H1 (cell line): Measurements from ENCODE around the gene ZNF486.

ENCODE experiments used
- CEBPB ChIP-seq: IDR thresholded peaks from 2 replicates; pipeline ENCODE4 v1.6.1; 2012; ENCODE audit warnings: low read depth, low read length
- CTCF ChIP-seq, 3 experiments: IDR thresholded peaks; 1 replicate in 2 of 3; 2 replicates in 1 of 3; pipeline versions ENCODE4 v1.5.1 to v1.6.1; 2011; ENCODE audit warnings: low read length in 3 of 3, mild to moderate bottlenecking in 3 of 3, inconsistent platforms in 2 of 3, low read depth in 1 of 3, moderate library complexity in 1 of 3; ENCODE audit not compliant: insufficient read depth in 1 of 3; ENCODE audit errors: control extremely low read depth in 1 of 3
- HDAC6 ChIP-seq: IDR thresholded peaks from one replicate; pipeline ENCODE4 v1.7.1; 2012; ENCODE audit warnings: low read depth, mild to moderate bottlenecking, inconsistent platforms, low read length, moderate library complexity
- JUND ChIP-seq: IDR thresholded peaks from 2 replicates; pipeline ENCODE4 v1.6.1; 2011; ENCODE audit warnings: mild to moderate bottlenecking, improper control_type of control experiment, low read length
- POLR2A ChIP-seq, 2 experiments: IDR thresholded peaks; 1 replicate in 1 of 2; 2 replicates in 1 of 2; pipeline ENCODE4 v1.6.1; 2011; ENCODE audit warnings: low read depth in 2 of 2, low read length in 2 of 2, mild to moderate bottlenecking in 2 of 2; ENCODE audit errors: control extremely low read depth in 1 of 2
- RAD21 ChIP-seq, 2 experiments: IDR thresholded peaks in 1 of 2; conservative IDR thresholded peaks in 1 of 2; 2 replicates each; pipeline ENCODE4 v1.6.1; 2011; ENCODE audit warnings: low read depth in 2 of 2, low read length in 2 of 2, improper control_type of control experiment in 1 of 2, inconsistent platforms in 1 of 2, mild to moderate bottlenecking in 1 of 2, moderate library complexity in 1 of 2
- RFX5 ChIP-seq: IDR thresholded peaks from 2 replicates; pipeline ENCODE4 v1.6.1; 2011; ENCODE audit warnings: low read depth, low read length, improper control_type of control experiment, borderline replicate concordance
- YY1 ChIP-seq: IDR thresholded peaks from 2 replicates; pipeline ENCODE4 v1.6.1; 2011; ENCODE audit warnings: low read depth, mild to moderate bottlenecking, low read length

GRCh38 chr19:20167651-20168122, 673 bp downstream of the ZNF486 start:
- no peak for TF ChIP-seq RAD21 (IDR thresholded peaks at IDR 0.05 in 1 of 2, conservative IDR thresholded peaks at IDR 0.05 in 1 of 2; ENCODE audit: low read depth in 2 of 2, low read length in 2 of 2)
- TF ChIP-seq YY1: no peak
- no peak for TF ChIP-seq RFX5
- no peak for TF ChIP-seq CEBPB
- no peak for TF ChIP-seq HDAC6
- no peak for TF ChIP-seq JUND
- TF ChIP-seq POLR2A (IDR thresholded peaks at IDR 0.05; ENCODE audit: control extremely low read depth in 1 of 2, low read depth in 2 of 2, low read length in 2 of 2): no peak
- TF ChIP-seq CTCF (IDR thresholded peaks at IDR 0.05; ENCODE audit: control extremely low read depth in 1 of 3, insufficient read depth in 1 of 3, low read depth in 1 of 3, low read length in 3 of 3): no peak
